IPS-18a (cell line): ENCODE data around the gene GABBR2.
"Not testable (repeated sequence)": the region's sequence is repeated elsewhere in the genome, so short reads cannot be mapped to it uniquely, and the experiment has no call there.

ENCODE experiments used
- H3K27ac ChIP-seq: one replicate; pipeline ENCODE4 v1.5.1; 2013; ENCODE audit warnings: low read length
- H3K27me3 ChIP-seq: one replicate; pipeline ENCODE4 v1.6.1; 2013; ENCODE audit warnings: mild to moderate bottlenecking, low read length; ENCODE audit not compliant: control insufficient read depth, insufficient read depth
- H3K36me3 ChIP-seq: one replicate; pipeline ENCODE4 v1.6.1; 2013; ENCODE audit warnings: low read depth, low read length; ENCODE audit not compliant: control insufficient read depth
- H3K4me1 ChIP-seq: one replicate; pipeline ENCODE4 v1.6.1; 2013; ENCODE audit warnings: low read depth, low read length; ENCODE audit not compliant: control insufficient read depth
- H3K4me3 ChIP-seq: one replicate; pipeline ENCODE4 v1.5.1; 2013; ENCODE audit warnings: low read length
- H3K9ac ChIP-seq: one replicate; pipeline ENCODE4 v1.6.1; 2013; ENCODE audit warnings: mild to moderate bottlenecking, low read length, moderate library complexity
- H3K9me3 ChIP-seq: one replicate; pipeline ENCODE4 v1.6.1; 2013; ENCODE audit warnings: low read depth, low read length; ENCODE audit not compliant: control insufficient read depth

Gene GABBR2

GRCh38 chr9:98516205-98516896, 192.4 kb downstream of the GABBR2 start:
- H3K9me3 ChIP-seq, result no peaks in the 10 kb centered on the region
- no peaks in the 10 kb centered on the region for H3K27me3 ChIP-seq
- no peak overlapping the region for H3K4me3 ChIP-seq
- H3K4me1 ChIP-seq, result no peaks in the 10 kb centered on the region
- no peak overlapping the region for H3K27ac ChIP-seq
- H3K36me3 ChIP-seq, result no peaks in the 10 kb centered on the region
- H3K9ac ChIP-seq, result no peak overlapping the region

- Histone ChIP-seq H3K36me3 (no peaks in the 10 kb centered on the region), H3K27ac (no peak overlapping the region), H3K4me3 (no peak overlapping the region), H3K9me3 (no peaks in the 10 kb centered on the region), H3K4me1 (no peaks in the 10 kb centered on the region), H3K9ac (no peak overlapping the region), H3K27me3 (no peaks in the 10 kb centered on the region)
Observed at GRCh38 chr9:98515506-98516204, 193.1 kb downstream of the GABBR2 start.

- Histone ChIP-seq H3K27me3 (no peaks in the 10 kb centered on the region), H3K9ac (no peak overlapping the region), H3K4me1 (no peaks in the 10 kb centered on the region), H3K9me3 (no peaks in the 10 kb centered on the region), H3K4me3 (no peak overlapping the region), H3K36me3 (no peaks in the 10 kb centered on the region), H3K27ac (no peak overlapping the region)
Observed at GRCh38 chr9:98514841-98515240, 193.9 kb downstream of the GABBR2 start.

- not testable (repeated sequence) for H3K4me3 ChIP-seq, H3K9ac ChIP-seq, H3K9me3 ChIP-seq, H3K27me3 ChIP-seq, H3K36me3 ChIP-seq, H3K27ac ChIP-seq
- H3K4me1 ChIP-seq, result peaks cover 15% of the 10 kb centered on the region
Observed at GRCh38 chr9:98508217-98508919, 200.4 kb downstream of the GABBR2 start.

- no peaks in the 10 kb centered on the region for H3K36me3 ChIP-seq
- H3K4me3 ChIP-seq, result no peak overlapping the region
- H3K9me3 ChIP-seq, result peaks cover 4% of the 10 kb centered on the region
- no peak overlapping the region for H3K9ac ChIP-seq
- no peak overlapping the region for H3K27ac ChIP-seq
- H3K27me3 ChIP-seq, result no peaks in the 10 kb centered on the region
- H3K4me1 ChIP-seq, result peaks cover 22% of the 10 kb centered on the region
Observed at GRCh38 chr9:98506422-98507054, 202.2 kb downstream of the GABBR2 start.

- H3K27ac ChIP-seq, result no peak overlapping the region
- H3K9ac ChIP-seq, result no peak overlapping the region
- H3K36me3 ChIP-seq, result no peaks in the 10 kb centered on the region
- H3K4me1 ChIP-seq, result peaks cover 22% of the 10 kb centered on the region
- no peak overlapping the region for H3K4me3 ChIP-seq
- H3K27me3 ChIP-seq, result no peaks in the 10 kb centered on the region
- H3K9me3 ChIP-seq, result peaks cover 4% of the 10 kb centered on the region
Observed at GRCh38 chr9:98504298-98505282, 204.1 kb downstream of the GABBR2 start.

- Histone ChIP-seq H3K9me3 (peaks cover 4% of the 10 kb centered on the region), H3K27ac (no peak overlapping the region)
Observed at GRCh38 chr9:98503867-98504266, 204.9 kb downstream of the GABBR2 start.

GRCh38 chr9:98502976-98503325, 205.8 kb downstream of the GABBR2 start:
- Histone ChIP-seq H3K4me1 (peaks cover 22% of the 10 kb centered on the region), H3K27ac (no peak overlapping the region), H3K9ac (no peak overlapping the region)

More at GRCh38 chr9:98503867-98504266, 204.9 kb downstream of the GABBR2 start:
- no peaks in the 10 kb centered on the region for H3K36me3 ChIP-seq
- H3K9ac ChIP-seq, result no peak overlapping the region
- no peak overlapping the region for H3K4me3 ChIP-seq
- H3K27me3 ChIP-seq, result no peaks in the 10 kb centered on the region
- peaks cover 22% of the 10 kb centered on the region for H3K4me1 ChIP-seq

GRCh38 chr9:98502311-98502975, 206.3 kb downstream of the GABBR2 start:
- H3K9ac ChIP-seq, result no peak overlapping the region
- peaks cover 22% of the 10 kb centered on the region for H3K4me1 ChIP-seq
- H3K27ac ChIP-seq, result no peak overlapping the region

More at GRCh38 chr9:98502976-98503325, 205.8 kb downstream of the GABBR2 start:
- Histone ChIP-seq H3K9me3 (peaks cover 4% of the 10 kb centered on the region), H3K4me3 (no peak overlapping the region), H3K36me3 (no peaks in the 10 kb centered on the region), H3K27me3 (no peaks in the 10 kb centered on the region)

GRCh38 chr9:98501819-98502218, 206.9 kb downstream of the GABBR2 start:
- no peak overlapping the region for H3K4me3 ChIP-seq
- H3K27me3 ChIP-seq, result no peaks in the 10 kb centered on the region
- no peak overlapping the region for H3K27ac ChIP-seq
- no peaks in the 10 kb centered on the region for H3K36me3 ChIP-seq
- no peaks in the 10 kb centered on the region for H3K9me3 ChIP-seq
- H3K9ac ChIP-seq, result no peak overlapping the region
- peaks cover 22% of the 10 kb centered on the region for H3K4me1 ChIP-seq

More at GRCh38 chr9:98502311-98502975, 206.3 kb downstream of the GABBR2 start:
- Histone ChIP-seq H3K27me3 (no peaks in the 10 kb centered on the region), H3K9me3 (no peaks in the 10 kb centered on the region), H3K36me3 (no peaks in the 10 kb centered on the region), H3K4me3 (no peak overlapping the region)
